Astrocyte of the spinal cord (primary cell): ENCODE measurements around the gene MPPED1.

Experiments
- DNase-seq: peaks from one replicate; pipeline ENCODE4 v3.0.0; 2011; ENCODE audit warnings: low read depth, low spot score
- H3K4me3 ChIP-seq: 2 replicates; pipeline ENCODE4 v1.5.1; 2011; ENCODE audit warnings: low read depth, mild to moderate bottlenecking, low read length, moderate library complexity
- CTCF ChIP-seq: IDR thresholded peaks from 2 replicates; pipeline ENCODE4 v1.5.1; 2012; ENCODE audit warnings: low read depth, mild to moderate bottlenecking, low read length, inconsistent platforms
- in situ Hi-C: cut with HindIII; loops from 2 replicates; pipeline ENCODE4 v1.10.0; 2017; ENCODE audit warnings: low sequenced_read_pairs

MPPED1 gene

GRCh38 chr22:43449205-43449830, 37.5 kb downstream of the MPPED1 start:
- TF ChIP-seq CTCF = no peak
- in situ Hi-C loops = no loop called here

GRCh38 chr22:43449831-43450225, 38.0 kb downstream of the MPPED1 start:
- in situ Hi-C loops = no loop called here
- H3K4me3 ChIP-seq = no peak overlapping the region
- no peak for DNase-seq
- TF ChIP-seq CTCF = no peak

More at GRCh38 chr22:43449205-43449830, 37.5 kb downstream of the MPPED1 start:
- no peak for DNase-seq
- no peak overlapping the region for H3K4me3 ChIP-seq

- in situ Hi-C loops = no loop called here
- DNase-seq = no peak
- no peak overlapping the region for H3K4me3 ChIP-seq
- no peak for TF ChIP-seq CTCF
These were observed 39.7 kb downstream of the MPPED1 start for GRCh38 chr22:43451371-43452050.

- TF ChIP-seq CTCF = no peak
- H3K4me3 ChIP-seq = no peak overlapping the region
- in situ Hi-C loops = no loop called here
- no peak for DNase-seq
These were observed 44.0 kb downstream of the MPPED1 start for GRCh38 chr22:43455846-43456245.

- no peak for TF ChIP-seq CTCF
- no peak overlapping the region for H3K4me3 ChIP-seq
- no peak for DNase-seq
- in situ Hi-C loops = no loop called here
These were observed 45.2 kb downstream of the MPPED1 start for GRCh38 chr22:43457002-43457401.

- no peak for DNase-seq
- TF ChIP-seq CTCF = no peak
- H3K4me3 ChIP-seq = no peak overlapping the region
- in situ Hi-C loops = no loop called here
These were observed 50.9 kb downstream of the MPPED1 start for GRCh38 chr22:43462701-43463100.
